ENCODE measurements around the gene BUB3.

BUB3 gene

GRCh38 chr10:123154092-123154710, at the start of gene BUB3:
Gene BUB3 (plus strand): TSS chr10:123154402. CDS start chr10:123154918, 516 bp downstream.
- H3K4me3 Mint-ChIP-seq, result peak within 1 kb of the TSS; percentile 94
- H3K27me3 Mint-ChIP-seq, result peaks cover 22% of the 10 kb centered on the region
- peaks cover 41% of the 10 kb centered on the region for H3K36me3 Mint-ChIP-seq (ENCODE audit: low read depth)
- H3K9me3 Mint-ChIP-seq, result no peaks in the 10 kb centered on the region
- peak within 1 kb of the TSS; percentile 98 for H3K27ac Mint-ChIP-seq
- peaks cover 72% of the 10 kb centered on the region for H3K4me1 Mint-ChIP-seq (ENCODE audit: low read depth)

GRCh38 chr10:123109466-123109865, 44.7 kb upstream of the BUB3 start:
- H3K27me3 Mint-ChIP-seq, result peaks cover 21% of the 10 kb centered on the region

GRCh38 chr10:123117644-123118417, 36.4 kb upstream of the BUB3 start:
- no peaks in the 10 kb centered on the region for H3K9me3 Mint-ChIP-seq
- H3K27ac Mint-ChIP-seq, result no peak overlapping the region
- H3K27me3 Mint-ChIP-seq, result peaks cover 42% of the 10 kb centered on the region
- H3K4me1 Mint-ChIP-seq (ENCODE audit: low read depth), result no peaks in the 10 kb centered on the region
- no peaks in the 10 kb centered on the region for H3K36me3 Mint-ChIP-seq (ENCODE audit: low read depth)
- no peak overlapping the region for H3K4me3 Mint-ChIP-seq

More at GRCh38 chr10:123109466-123109865, 44.7 kb upstream of the BUB3 start:
- Mint-ChIP-seq H3K9me3 (no peaks in the 10 kb centered on the region), H3K36me3 (ENCODE audit: low read depth) (no peaks in the 10 kb centered on the region), H3K4me3 (no peak overlapping the region), H3K27ac (no peak overlapping the region), H3K4me1 (ENCODE audit: low read depth) (no peaks in the 10 kb centered on the region)

DNA sequence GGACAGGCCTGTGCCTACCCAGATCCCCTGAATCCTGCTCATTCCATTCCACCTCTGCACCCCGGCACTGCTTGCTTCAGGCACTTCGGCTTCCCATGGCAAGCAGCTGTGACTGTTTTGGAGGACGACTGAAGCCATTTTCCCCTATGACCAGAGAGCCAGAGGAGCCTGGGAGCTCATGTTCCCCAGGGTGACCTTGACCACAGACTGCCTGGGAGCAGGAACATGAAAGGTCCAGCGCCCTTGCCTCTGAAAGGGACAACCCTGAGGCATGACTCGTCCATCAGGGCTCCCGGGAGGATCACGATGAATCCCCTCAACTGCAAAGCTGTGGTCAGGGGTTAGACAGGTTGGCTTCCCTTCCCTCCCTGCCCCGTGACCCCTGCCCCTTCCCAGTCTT, 35.1 kb upstream of the BUB3 start:
- Mint-ChIP-seq H3K4me3 (no peak overlapping the region), H3K4me1 (ENCODE audit: low read depth) (no peaks in the 10 kb centered on the region), H3K36me3 (ENCODE audit: low read depth) (no peaks in the 10 kb centered on the region), H3K27me3 (peaks cover 47% of the 10 kb centered on the region), H3K9me3 (no peaks in the 10 kb centered on the region), H3K27ac (no peak overlapping the region)

- H3K4me1 Mint-ChIP-seq (ENCODE audit: low read depth), result no peaks in the 10 kb centered on the region
- H3K4me3 Mint-ChIP-seq, result no peak overlapping the region
- no peak overlapping the region for H3K27ac Mint-ChIP-seq
- no peaks in the 10 kb centered on the region for H3K36me3 Mint-ChIP-seq (ENCODE audit: low read depth)
- no peaks in the 10 kb centered on the region for H3K9me3 Mint-ChIP-seq
- peaks cover 76% of the 10 kb centered on the region for H3K27me3 Mint-ChIP-seq
These were observed 28.0 kb upstream of the BUB3 start for GRCh38 chr10:123126246-123126645.

GRCh38 chr10:123129618-123130271, 24.5 kb upstream of the BUB3 start:
- peaks cover 91% of the 10 kb centered on the region for H3K27me3 Mint-ChIP-seq
- no peak overlapping the region for H3K4me3 Mint-ChIP-seq

GRCh38 chr10:123132576-123133477, 21.4 kb upstream of the BUB3 start:
- Mint-ChIP-seq H3K36me3 (ENCODE audit: low read depth) (no peaks in the 10 kb centered on the region), H3K4me3 (peak overlapping the region; percentile 72), H3K27ac (peak overlapping the region; percentile 68), H3K4me1 (ENCODE audit: low read depth) (peaks cover 32% of the 10 kb centered on the region), H3K27me3 (peaks cover 77% of the 10 kb centered on the region), H3K9me3 (no peaks in the 10 kb centered on the region)

More at GRCh38 chr10:123129618-123130271, 24.5 kb upstream of the BUB3 start:
- no peak overlapping the region for H3K27ac Mint-ChIP-seq
- no peaks in the 10 kb centered on the region for H3K36me3 Mint-ChIP-seq (ENCODE audit: low read depth)
- peaks cover 22% of the 10 kb centered on the region for H3K4me1 Mint-ChIP-seq (ENCODE audit: low read depth)
- H3K9me3 Mint-ChIP-seq, result no peaks in the 10 kb centered on the region

DNA sequence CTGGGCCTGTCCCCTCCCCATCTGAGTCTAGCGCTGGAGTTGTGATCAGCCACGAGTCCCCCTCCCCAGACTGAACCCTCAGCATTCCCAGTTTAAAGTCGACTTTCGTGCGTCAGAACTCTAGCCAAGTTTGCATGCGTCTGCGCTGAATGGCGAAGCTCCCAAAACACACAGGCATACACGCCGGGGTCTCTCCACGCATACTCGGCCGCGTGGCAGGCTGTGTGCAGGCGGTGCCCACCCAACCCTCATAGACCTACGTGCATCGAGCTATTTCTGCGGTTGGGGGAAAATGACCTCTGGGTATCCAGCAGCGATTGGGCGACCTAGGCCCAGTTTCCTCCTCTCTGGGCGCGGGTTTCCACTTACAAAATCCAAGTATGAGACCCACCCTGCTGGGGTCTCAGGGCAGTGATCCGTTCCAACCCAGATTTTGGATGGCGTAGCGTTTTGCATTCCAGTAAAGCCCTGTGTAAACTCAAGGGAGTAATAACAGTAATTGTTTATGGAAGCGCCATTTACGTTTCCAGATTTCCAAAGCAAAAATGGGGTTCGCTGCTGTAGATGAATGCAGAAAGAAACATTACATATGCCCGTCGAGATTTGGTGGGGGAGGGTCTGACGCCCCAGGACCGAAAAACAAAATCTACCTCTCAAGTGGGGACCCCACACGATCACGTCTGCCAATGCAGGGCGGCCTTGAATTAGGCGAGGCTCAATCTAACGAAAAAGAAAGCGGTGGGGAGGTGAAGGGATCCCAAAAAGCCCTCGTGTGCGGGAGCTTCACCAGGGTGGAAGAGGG, 20.5 kb upstream of the BUB3 start:
- no peaks in the 10 kb centered on the region for H3K9me3 Mint-ChIP-seq
- peaks cover 78% of the 10 kb centered on the region for H3K27me3 Mint-ChIP-seq
- H3K36me3 Mint-ChIP-seq (ENCODE audit: low read depth), result no peaks in the 10 kb centered on the region
- H3K4me3 Mint-ChIP-seq, result peak overlapping the region; percentile 72
- H3K27ac Mint-ChIP-seq, result peak overlapping the region; percentile 40
- H3K4me1 Mint-ChIP-seq (ENCODE audit: low read depth), result peaks cover 38% of the 10 kb centered on the region

DNA sequence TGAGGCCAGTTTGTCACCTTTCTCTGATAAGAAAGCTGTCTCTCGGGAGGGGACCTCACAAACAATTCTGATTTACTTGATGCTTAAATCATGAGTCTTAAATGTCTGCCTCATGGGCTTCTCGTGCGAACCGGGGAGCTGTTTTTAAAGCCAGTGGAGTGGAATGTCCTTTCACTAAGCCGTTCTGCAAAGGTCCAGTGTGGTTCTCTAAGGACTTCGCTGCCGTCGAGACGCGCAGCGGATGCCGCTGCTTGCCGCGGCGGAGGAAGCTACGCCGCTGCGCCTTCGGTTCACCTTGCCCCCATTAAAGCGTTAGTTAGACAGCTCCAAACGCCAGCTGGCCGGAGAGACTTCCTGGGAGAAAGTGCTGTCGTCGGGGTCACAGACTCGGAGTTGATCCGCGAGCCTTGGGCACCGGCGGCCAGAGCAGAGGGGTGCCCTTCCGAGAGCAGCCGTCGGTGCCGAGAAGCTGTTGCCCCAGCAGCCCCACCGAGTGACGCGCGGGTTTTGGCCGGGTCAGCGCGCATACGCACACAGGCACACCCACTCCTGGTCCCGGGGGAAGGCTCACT, 19.8 kb upstream of the BUB3 start:
- Mint-ChIP-seq H3K27me3 (peaks cover 80% of the 10 kb centered on the region), H3K27ac (peak overlapping the region; percentile 40), H3K4me3 (peak overlapping the region; percentile 57), H3K36me3 (ENCODE audit: low read depth) (no peaks in the 10 kb centered on the region), H3K9me3 (no peaks in the 10 kb centered on the region), H3K4me1 (ENCODE audit: low read depth) (peaks cover 41% of the 10 kb centered on the region)

GRCh38 chr10:123134915-123135414, 19.2 kb upstream of the BUB3 start:
- Mint-ChIP-seq H3K27me3 (peaks cover 79% of the 10 kb centered on the region), H3K27ac (no peak overlapping the region), H3K4me1 (ENCODE audit: low read depth) (peaks cover 41% of the 10 kb centered on the region), H3K4me3 (peak overlapping the region; percentile 26), H3K36me3 (ENCODE audit: low read depth) (no peaks in the 10 kb centered on the region), H3K9me3 (no peaks in the 10 kb centered on the region)

GRCh38 chr10:123135415-123136141, 18.6 kb upstream of the BUB3 start, which contains the start of gene HMX3:
Gene HMX3 (plus strand): TSS chr10:123135970. CDS start chr10:123136051, 81 bp downstream.
- Mint-ChIP-seq H3K4me3 (peak within 1 kb of the TSS; percentile 47), H3K9me3 (no peaks in the 10 kb centered on the region), H3K36me3 (ENCODE audit: low read depth) (no peaks in the 10 kb centered on the region), H3K27ac (no peak within 1 kb of the TSS), H3K4me1 (ENCODE audit: low read depth) (peaks cover 46% of the 10 kb centered on the region), H3K27me3 (peaks cover 78% of the 10 kb centered on the region)

- peaks cover 47% of the 10 kb centered on the region for H3K4me1 Mint-ChIP-seq (ENCODE audit: low read depth)
- H3K27ac Mint-ChIP-seq, result no peak overlapping the region
These were observed 17.9 kb upstream of the BUB3 start for GRCh38 chr10:123136221-123136805.

More at GRCh38 chr10:123136221-123136805, 17.9 kb upstream of the BUB3 start:
- Mint-ChIP-seq H3K36me3 (ENCODE audit: low read depth) (no peaks in the 10 kb centered on the region), H3K4me3 (peak overlapping the region; percentile 30), H3K27me3 (peaks cover 80% of the 10 kb centered on the region), H3K9me3 (no peaks in the 10 kb centered on the region)
